ENCODE data around the gene HIVEP1. TPM values are rescaled to one million over a fixed set of nuclear protein-coding genes. Genes with fewer than 3 reads are reported as not detected.

The HIVEP1 gene
- polyA plus RNA-seq, 1 experiment: 13.9 TPM

GRCh38 chr6:12007887-12008286, 4.2 kb upstream of the HIVEP1 start:
- Histone ChIP-seq H3K4me3 (ENCODE audit: low read depth, low read length) (peak overlapping the region; percentile 72), H3K27me3 (ENCODE audit: control insufficient read depth, insufficient read depth, low read length) (no peaks in the 10 kb centered on the region), H3K9me3 (ENCODE audit: control insufficient read depth, insufficient read depth, low read length) (peaks cover 2% of the 10 kb centered on the region; the same call in 1 of the 2 replicates), H3K27ac (ENCODE audit: low read depth, low read length) (no peak overlapping the region)
- ChIA-PET POLR2A (no interaction called here), CTCF (interaction anchor here (1.0 to 1.8 kb wide), 2 partner anchors 307 to 352 kb away, joined by 3 to 5 read pairs; no protein-coding TSS in a partner anchor)
- DNase-seq (ENCODE audit: low read depth, low spot score): no peak
- TF ChIP-seq CTCF (IDR thresholded peaks at IDR 0.05; ENCODE audit: low read depth, low read length): no peak

- TF ChIP-seq CTCF (IDR thresholded peaks at IDR 0.05; ENCODE audit: low read depth, low read length): no peak
- Histone ChIP-seq H3K4me3 (ENCODE audit: low read depth, low read length) (peak overlapping the region; percentile 72), H3K9me3 (ENCODE audit: control insufficient read depth, insufficient read depth, low read length) (peaks cover 3% of the 10 kb centered on the region; the same call in 1 of the 2 replicates), H3K27me3 (ENCODE audit: control insufficient read depth, insufficient read depth, low read length) (no peaks in the 10 kb centered on the region), H3K27ac (ENCODE audit: low read depth, low read length) (peak overlapping the region; percentile 95)
- no peak for DNase-seq (ENCODE audit: low read depth, low spot score)
- CTCF ChIA-PET: interaction anchor here (1.0 kb wide), 1 partner anchor 307 kb away, joined by 3 read pairs; no protein-coding TSS in a partner anchor
- POLR2A ChIA-PET: interaction anchor here (0.6 to 0.7 kb wide), 2 partner anchors 292 to 425 kb away, joined by 3 read pairs; no protein-coding TSS in a partner anchor
Observed at GRCh38 chr6:12008366-12009179, 3.5 kb upstream of the HIVEP1 start.

DNA sequence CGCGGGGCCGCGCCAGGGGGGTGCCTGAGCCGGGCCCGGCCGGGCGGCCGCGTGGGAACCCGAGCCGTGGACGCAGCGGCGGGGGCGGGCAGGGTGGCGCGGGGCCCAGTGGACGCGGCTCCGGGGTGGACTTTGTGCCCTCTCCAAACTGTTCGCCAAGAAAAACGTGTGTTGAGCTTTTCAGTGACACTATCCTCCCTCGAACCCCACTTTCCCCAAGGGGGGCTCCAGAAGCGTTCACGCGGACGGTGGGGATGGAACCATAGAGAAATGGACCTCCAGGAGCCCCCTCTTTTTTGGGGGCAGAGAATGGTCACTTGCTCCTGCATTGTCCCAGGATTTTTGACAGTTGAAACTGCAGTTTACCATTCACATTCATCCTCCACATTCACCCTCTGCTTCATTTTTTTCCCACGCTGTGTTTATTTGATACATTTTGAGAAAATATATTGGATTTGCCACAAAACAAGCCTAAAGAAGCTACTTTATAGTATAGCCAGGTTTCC, 2.9 kb upstream of the HIVEP1 start:
- Histone ChIP-seq H3K4me3 (ENCODE audit: low read depth, low read length) (peak overlapping the region; percentile 72), H3K9me3 (ENCODE audit: control insufficient read depth, insufficient read depth, low read length) (peaks cover 3% of the 10 kb centered on the region; the same call in 1 of the 2 replicates), H3K27me3 (ENCODE audit: control insufficient read depth, insufficient read depth, low read length) (no peaks in the 10 kb centered on the region), H3K27ac (ENCODE audit: low read depth, low read length) (peak overlapping the region; percentile 76)
- TF ChIP-seq CTCF (IDR thresholded peaks at IDR 0.05; ENCODE audit: low read depth, low read length): no peak
- POLR2A ChIA-PET: interaction anchor here (0.7 kb wide), 1 partner anchor 291 kb away, joined by 3 read pairs; no protein-coding TSS in a partner anchor
- CTCF ChIA-PET: interaction anchor here (0.5 to 2.0 kb wide), 3 partner anchors 263 to 312 kb away, joined by 3 to 8 read pairs (median 4); partner anchors contain the start of gene EDN1
- DNase-seq (ENCODE audit: low read depth, low spot score): no peak

GRCh38 chr6:12009876-12010634, 2.1 kb upstream of the HIVEP1 start:
- no peak for TF ChIP-seq CTCF (IDR thresholded peaks at IDR 0.05; ENCODE audit: low read depth, low read length)
- ChIA-PET CTCF (interaction anchor here (0.9 to 2.0 kb wide), 3 partner anchors 280 to 595 kb away, joined by 3 to 8 read pairs (median 4); partner anchors contain the start of gene EDN1), POLR2A (interaction anchor here (0.7 to 1.0 kb wide), 3 partner anchors 195 to 299 kb away, joined by 3 to 5 read pairs (median 3); no protein-coding TSS in a partner anchor)
- peak overlapping the region; percentile 72 for H3K4me3 ChIP-seq (ENCODE audit: low read depth, low read length)
- peaks cover 3% of the 10 kb centered on the region; the same call in 1 of the 2 replicates for H3K9me3 ChIP-seq (ENCODE audit: control insufficient read depth, insufficient read depth, low read length)
- peak overlapping the region; percentile 98 for H3K27ac ChIP-seq (ENCODE audit: low read depth, low read length)
- no peak for DNase-seq (ENCODE audit: low read depth, low spot score)
- H3K27me3 ChIP-seq (ENCODE audit: control insufficient read depth, insufficient read depth, low read length): no peaks in the 10 kb centered on the region

Measured in AG04450 (cell line).